ENCODE measurements around the gene RPLP2. TPM values are rescaled to one million over a fixed set of nuclear protein-coding genes. Genes with fewer than 3 reads are reported as not detected.

RPLP2 gene
- total RNA-seq, 1 experiment from 2014 or later, result 1,325 TPM

DNA sequence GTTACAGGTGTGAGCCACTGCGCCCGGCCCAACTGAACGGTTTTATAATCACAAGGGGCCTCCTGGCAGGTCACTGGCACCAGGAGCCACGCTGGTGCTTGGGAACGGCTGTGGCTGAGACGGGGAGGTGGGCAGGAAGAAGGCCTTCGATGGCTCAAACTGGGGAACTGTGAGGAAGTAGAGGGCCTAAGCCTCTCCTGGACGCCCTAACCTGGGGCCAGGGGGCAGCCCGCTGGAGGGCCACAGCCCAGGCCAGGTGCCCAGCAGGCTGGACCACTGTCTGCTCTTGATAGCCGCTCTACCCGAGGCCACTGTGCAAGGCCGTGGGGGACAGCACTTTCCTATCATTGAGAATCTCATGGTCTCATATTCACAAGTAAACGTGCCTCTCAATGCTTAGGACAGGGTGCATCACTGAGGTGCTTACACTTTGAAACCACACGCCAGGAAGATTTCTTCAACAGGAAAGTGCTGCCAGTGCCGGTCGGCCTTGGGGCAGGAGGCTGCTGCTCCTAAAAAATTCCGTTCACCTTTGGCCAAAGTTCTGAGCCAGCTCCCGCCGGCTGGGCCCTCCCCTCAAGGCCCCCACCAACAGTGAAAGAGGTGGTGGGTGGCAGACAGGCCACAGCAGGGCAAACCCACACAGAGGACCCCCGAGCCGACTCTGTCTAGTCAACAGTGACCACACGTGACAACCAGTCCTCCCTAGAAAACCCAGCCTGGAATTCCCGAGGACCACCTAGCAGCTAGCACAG, 39.7 kb upstream of the RPLP2 start:
- intact Hi-C loops (cut with micrococcal nuclease; ENCODE audit: unreplicated experiment), result no loop called here
- Histone ChIP-seq H3K27ac (ENCODE audit: low read depth, low read length, poor library complexity, severe bottlenecking) (no peak overlapping the region), H3K27me3 (replicated peaks; ENCODE audit: insufficient read depth, low read depth, low read length, poor library complexity) (no peaks in the 10 kb centered on the region), H3K4me3 (ENCODE audit: low read depth, low read length, poor library complexity, severe bottlenecking) (no peak overlapping the region), H3K36me3 (ENCODE audit: insufficient read depth, low read length, poor library complexity, severe bottlenecking) (peaks cover 44% of the 10 kb centered on the region), H3K9me3 (ENCODE audit: low read depth, low read length, poor library complexity, severe bottlenecking) (no peaks in the 10 kb centered on the region), H3K4me1 (ENCODE audit: insufficient read depth, low read length, poor library complexity, severe bottlenecking) (peaks cover under 1% of the 10 kb centered on the region)
- DNase-seq (ENCODE audit: low spot score), result no peak
- CTCF ChIA-PET, result no interaction called here
- no TSS peak for BruUV-seq (replicated peaks)
- TF ChIP-seq EZH2 (IDR thresholded peaks at IDR 0.05; ENCODE audit: borderline replicate concordance, low read depth, low read length, poor library complexity, severe bottlenecking), result no peak
- TF ChIP-seq, protein P1, sequence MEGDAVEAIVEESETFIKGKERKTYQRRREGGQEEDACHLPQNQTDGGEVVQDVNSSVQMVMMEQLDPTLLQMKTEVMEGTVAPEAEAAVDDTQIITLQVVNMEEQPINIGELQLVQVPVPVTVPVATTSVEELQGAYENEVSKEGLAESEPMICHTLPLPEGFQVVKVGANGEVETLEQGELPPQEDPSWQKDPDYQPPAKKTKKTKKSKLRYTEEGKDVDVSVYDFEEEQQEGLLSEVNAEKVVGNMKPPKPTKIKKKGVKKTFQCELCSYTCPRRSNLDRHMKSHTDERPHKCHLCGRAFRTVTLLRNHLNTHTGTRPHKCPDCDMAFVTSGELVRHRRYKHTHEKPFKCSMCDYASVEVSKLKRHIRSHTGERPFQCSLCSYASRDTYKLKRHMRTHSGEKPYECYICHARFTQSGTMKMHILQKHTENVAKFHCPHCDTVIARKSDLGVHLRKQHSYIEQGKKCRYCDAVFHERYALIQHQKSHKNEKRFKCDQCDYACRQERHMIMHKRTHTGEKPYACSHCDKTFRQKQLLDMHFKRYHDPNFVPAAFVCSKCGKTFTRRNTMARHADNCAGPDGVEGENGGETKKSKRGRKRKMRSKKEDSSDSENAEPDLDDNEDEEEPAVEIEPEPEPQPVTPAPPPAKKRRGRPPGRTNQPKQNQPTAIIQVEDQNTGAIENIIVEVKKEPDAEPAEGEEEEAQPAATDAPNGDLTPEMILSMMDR (conservative IDR thresholded peaks at IDR 0.05; ENCODE audit: low read depth, low read length), result no peak
- POLR2A ChIA-PET (ENCODE audit: low non-redundant PET), result no interaction called here

DNA sequence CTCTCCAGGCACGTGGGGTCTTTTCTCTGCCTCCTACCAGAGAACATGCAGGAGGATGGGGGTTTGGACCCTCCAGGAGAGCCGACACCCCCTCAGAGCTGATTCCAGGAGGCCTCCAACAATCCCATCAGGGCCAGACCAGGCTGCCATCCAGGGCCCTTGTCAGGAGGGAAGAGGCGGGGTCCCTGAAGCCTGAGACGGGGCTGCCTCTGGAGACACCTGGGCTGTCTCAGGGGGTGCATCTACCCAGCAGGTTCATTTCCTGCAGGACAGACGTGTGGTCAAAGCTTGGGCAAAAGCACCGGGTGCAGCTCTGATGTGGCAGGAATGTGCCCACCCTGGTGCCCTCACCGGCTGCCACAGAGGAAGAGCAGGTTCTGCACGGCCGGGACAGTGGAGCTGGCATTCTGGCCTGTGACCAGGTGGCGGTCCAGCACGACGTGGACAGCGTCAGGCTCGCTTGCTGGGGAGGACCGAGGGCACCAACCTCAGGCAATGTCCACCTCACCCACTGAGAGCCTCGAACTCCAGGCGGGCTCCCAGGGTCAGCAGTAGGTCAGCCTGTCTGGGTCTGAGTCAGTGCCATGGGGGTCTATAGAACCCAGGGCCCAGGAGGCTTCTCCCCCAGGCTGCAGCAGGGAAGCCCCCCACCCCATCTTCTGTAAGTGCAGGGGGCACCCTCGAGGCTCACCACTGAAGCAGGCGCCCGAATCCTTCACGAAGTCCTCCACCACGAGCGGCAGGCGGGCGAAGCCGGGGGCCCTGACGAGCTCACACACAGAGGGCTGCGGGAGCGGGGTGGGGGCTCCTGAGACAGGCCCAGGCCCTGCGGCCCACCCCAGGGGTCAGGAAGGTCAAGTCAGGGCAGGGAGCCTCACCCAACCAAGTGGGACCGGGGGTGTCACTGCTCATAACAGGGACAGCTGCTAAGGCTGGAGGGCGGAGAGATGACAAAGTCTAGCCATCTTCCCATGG, 38.8 kb upstream of the RPLP2 start:
- ChIA-PET CTCF (no interaction called here), POLR2A (ENCODE audit: low non-redundant PET) (no interaction called here)
- intact Hi-C loops (cut with micrococcal nuclease; ENCODE audit: unreplicated experiment), result no loop called here

DNA sequence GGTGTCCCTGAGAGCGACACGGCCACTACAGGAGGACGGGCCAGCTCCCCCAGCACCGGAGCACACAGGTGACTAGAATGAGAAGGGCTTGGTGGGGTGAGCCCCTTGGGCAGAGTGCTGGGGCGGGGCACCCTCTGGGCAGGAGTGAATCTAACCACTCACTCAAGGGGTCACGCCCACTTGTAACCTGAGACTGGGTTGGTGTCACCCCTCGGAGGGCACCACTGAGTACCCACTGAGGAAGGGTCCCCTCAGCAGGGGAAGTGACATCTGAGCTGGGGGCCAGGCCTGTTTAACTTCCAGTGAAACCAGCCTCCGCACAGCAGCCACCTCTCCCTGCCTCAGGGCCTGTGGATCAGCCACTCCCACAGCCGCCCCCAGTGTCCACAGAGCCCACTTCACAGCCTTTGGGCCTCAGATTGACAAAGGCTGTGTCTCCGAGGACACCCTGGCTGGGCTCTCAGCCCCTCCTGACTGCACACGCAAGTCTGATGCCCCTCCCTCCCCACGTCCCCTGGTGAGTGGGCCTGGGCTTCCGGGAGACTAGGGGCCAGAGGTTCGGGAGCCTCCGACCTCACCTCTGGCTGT, 38.1 kb upstream of the RPLP2 start:
- H3K4me3 ChIP-seq (ENCODE audit: low read depth, low read length, poor library complexity, severe bottlenecking), result no peak overlapping the region
- H3K27me3 ChIP-seq (replicated peaks; ENCODE audit: insufficient read depth, low read depth, low read length, poor library complexity), result no peaks in the 10 kb centered on the region
- H3K9me3 ChIP-seq (ENCODE audit: low read depth, low read length, poor library complexity, severe bottlenecking), result no peaks in the 10 kb centered on the region
- H3K36me3 ChIP-seq (ENCODE audit: insufficient read depth, low read length, poor library complexity, severe bottlenecking), result peaks cover 35% of the 10 kb centered on the region
- ChIA-PET CTCF (no interaction called here), POLR2A (ENCODE audit: low non-redundant PET) (no interaction called here)
- no TSS peak for BruUV-seq (replicated peaks)
- H3K27ac ChIP-seq (ENCODE audit: low read depth, low read length, poor library complexity, severe bottlenecking), result no peak overlapping the region
- no peak for DNase-seq (ENCODE audit: low spot score)
- intact Hi-C loops (cut with micrococcal nuclease; ENCODE audit: unreplicated experiment), result no loop called here
- H3K4me1 ChIP-seq (ENCODE audit: insufficient read depth, low read length, poor library complexity, severe bottlenecking), result peaks cover 9% of the 10 kb centered on the region
- TF ChIP-seq, protein P1 (conservative IDR thresholded peaks at IDR 0.05; ENCODE audit: low read depth, low read length), result no peak
- TF ChIP-seq EZH2 (IDR thresholded peaks at IDR 0.05; ENCODE audit: borderline replicate concordance, low read depth, low read length, poor library complexity, severe bottlenecking), result no peak

More for the DNA sequence above, 38.8 kb upstream of the RPLP2 start:
- no peak for TF ChIP-seq EZH2 (IDR thresholded peaks at IDR 0.05; ENCODE audit: borderline replicate concordance, low read depth, low read length, poor library complexity, severe bottlenecking)
- TF ChIP-seq, protein P1 (conservative IDR thresholded peaks at IDR 0.05; ENCODE audit: low read depth, low read length), result no peak
- no peaks in the 10 kb centered on the region for H3K9me3 ChIP-seq (ENCODE audit: low read depth, low read length, poor library complexity, severe bottlenecking)
- no peak overlapping the region for H3K27ac ChIP-seq (ENCODE audit: low read depth, low read length, poor library complexity, severe bottlenecking)
- H3K27me3 ChIP-seq (replicated peaks; ENCODE audit: insufficient read depth, low read depth, low read length, poor library complexity), result no peaks in the 10 kb centered on the region
- peaks cover 9% of the 10 kb centered on the region for H3K4me1 ChIP-seq (ENCODE audit: insufficient read depth, low read length, poor library complexity, severe bottlenecking)
- BruUV-seq (replicated peaks), result no TSS peak
- H3K4me3 ChIP-seq (ENCODE audit: low read depth, low read length, poor library complexity, severe bottlenecking), result no peak overlapping the region
- H3K36me3 ChIP-seq (ENCODE audit: insufficient read depth, low read length, poor library complexity, severe bottlenecking), result peaks cover 43% of the 10 kb centered on the region
- DNase-seq (ENCODE audit: low spot score), result no peak
